Testis (tissue), 2 donors: ENCODE measurements around the gene CEMIP.

ENCODE experiments used
- CTCF ChIP-seq, 3 experiments: fragments of 450-650 bp in 2 of 3; fragments of 200-600 bp in 1 of 3; sonication (generic) in 1 of 3; IDR thresholded peaks; one replicate each; pipeline ENCODE4 v1.5.1; 2016 to 2019; ENCODE audit warnings: antibody characterized with exemption in 3 of 3, mild to moderate bottlenecking in 2 of 3, moderate library complexity in 1 of 3
- POLR2A ChIP-seq: fragments of 450-650 bp; IDR thresholded peaks from one replicate; pipeline ENCODE4 v1.6.1; 2017; ENCODE audit warnings: antibody characterized with exemption, mild to moderate bottlenecking, moderate library complexity

DNA sequence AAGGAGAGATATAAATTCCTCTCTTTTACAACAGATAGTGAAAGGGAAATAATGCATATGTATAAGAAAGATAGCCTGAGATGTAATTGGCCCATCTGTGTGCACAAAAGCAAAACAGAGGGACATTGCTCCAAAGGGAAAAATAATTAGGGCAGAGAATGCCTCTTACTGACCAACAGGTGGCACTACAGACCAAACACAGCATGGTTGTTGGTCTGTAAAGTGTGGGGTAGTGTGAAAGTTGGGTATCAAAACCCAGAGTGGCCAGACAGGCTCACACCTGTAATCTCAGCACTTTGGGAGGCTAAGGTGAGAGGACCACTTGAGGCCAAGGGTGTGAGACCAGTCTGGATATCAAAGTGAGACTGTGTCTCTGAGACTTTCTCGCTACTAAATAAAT is 217.1 kb downstream of the CEMIP start:
- TF ChIP-seq POLR2A (no peak), CTCF (IDR thresholded peaks at IDR 0.05) (peak in 2 of 3 experiments; percentile 5 to 14)
